Measurements from ENCODE around the gene SNED1. TPM values are rescaled to one million over a fixed set of nuclear protein-coding genes. Genes with fewer than 3 reads are reported as not detected.

Gene SNED1
- total RNA-seq, 2 experiments from 2014 or later = 2.8 to 13.6 TPM

DNA sequence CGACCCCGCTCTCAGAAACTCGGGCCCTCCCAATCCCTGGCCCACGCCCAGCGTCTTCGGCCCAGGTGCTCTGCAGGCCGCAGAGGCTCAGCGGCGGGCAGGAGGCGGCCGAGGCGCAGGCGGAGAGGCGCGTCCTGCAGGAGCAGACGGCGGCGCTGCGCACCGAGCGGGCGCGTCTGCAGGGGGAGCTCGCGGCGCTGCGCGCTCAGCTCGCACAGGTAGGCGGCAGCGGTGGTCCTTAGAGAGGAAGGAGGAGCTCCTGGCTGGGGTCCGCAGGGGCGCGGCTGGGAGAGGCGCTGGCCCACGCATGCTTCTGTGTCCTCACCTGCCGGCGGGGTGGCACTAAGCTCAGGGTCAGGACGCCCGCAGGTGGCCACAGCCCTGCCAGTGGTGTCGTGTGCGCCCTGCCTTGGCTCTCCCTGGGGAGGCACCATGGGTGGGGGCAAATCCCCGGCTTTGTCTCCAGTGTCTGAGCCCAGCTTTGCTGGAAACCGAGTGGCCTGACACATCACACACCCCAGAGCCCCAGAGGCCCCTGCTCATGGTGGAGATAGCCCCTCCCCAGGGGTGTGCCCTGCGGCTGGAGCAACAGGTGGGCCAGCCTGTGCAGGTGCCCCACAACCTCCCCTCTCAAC, 14.9 kb upstream of the SNED1 start:
- Histone ChIP-seq H3K4me2 (ENCODE audit: low read length) (peak overlapping the region; percentile 17; the same call in 1 of the 2 replicates), H3K9me2 (ENCODE audit: insufficient read depth, low read length) (no peaks in the 10 kb centered on the region), H3K4me3 (ENCODE audit: low read depth, low read length, poor library complexity, severe bottlenecking) (no peak overlapping the region), H4K20me1 (ENCODE audit: insufficient read depth, low read length) (no peaks in the 10 kb centered on the region), H2AFZ (ENCODE audit: low read length) (no peak overlapping the region), H3K4me1 (ENCODE audit: insufficient read depth, low read length, poor library complexity, severe bottlenecking) (peaks cover 13% of the 10 kb centered on the region), H3K9me3 (ENCODE audit: low read length) (no peaks in the 10 kb centered on the region), H3K27ac (ENCODE audit: low read depth, low read length, poor library complexity, severe bottlenecking) (no peak overlapping the region), H3K79me2 (ENCODE audit: insufficient read depth, low read depth, low read length) (no peaks in the 10 kb centered on the region), H3K36me3 (ENCODE audit: insufficient read depth, low read length) (no peaks in the 10 kb centered on the region)
- DNase-seq (ENCODE audit: low spot score) = peak; percentile 74
- intact Hi-C loops (cut with micrococcal nuclease; ENCODE audit: unreplicated experiment) = loop anchor here (2.0 kb wide), 1 partner anchor 235 kb away; no protein-coding TSS in a partner anchor
- CTCF ChIA-PET (ENCODE audit: unreplicated experiment) = no interaction called here
- POLR2A ChIA-PET = no interaction called here
- BruUV-seq (replicated peaks) = no TSS peak
- TF ChIP-seq, protein P1, sequence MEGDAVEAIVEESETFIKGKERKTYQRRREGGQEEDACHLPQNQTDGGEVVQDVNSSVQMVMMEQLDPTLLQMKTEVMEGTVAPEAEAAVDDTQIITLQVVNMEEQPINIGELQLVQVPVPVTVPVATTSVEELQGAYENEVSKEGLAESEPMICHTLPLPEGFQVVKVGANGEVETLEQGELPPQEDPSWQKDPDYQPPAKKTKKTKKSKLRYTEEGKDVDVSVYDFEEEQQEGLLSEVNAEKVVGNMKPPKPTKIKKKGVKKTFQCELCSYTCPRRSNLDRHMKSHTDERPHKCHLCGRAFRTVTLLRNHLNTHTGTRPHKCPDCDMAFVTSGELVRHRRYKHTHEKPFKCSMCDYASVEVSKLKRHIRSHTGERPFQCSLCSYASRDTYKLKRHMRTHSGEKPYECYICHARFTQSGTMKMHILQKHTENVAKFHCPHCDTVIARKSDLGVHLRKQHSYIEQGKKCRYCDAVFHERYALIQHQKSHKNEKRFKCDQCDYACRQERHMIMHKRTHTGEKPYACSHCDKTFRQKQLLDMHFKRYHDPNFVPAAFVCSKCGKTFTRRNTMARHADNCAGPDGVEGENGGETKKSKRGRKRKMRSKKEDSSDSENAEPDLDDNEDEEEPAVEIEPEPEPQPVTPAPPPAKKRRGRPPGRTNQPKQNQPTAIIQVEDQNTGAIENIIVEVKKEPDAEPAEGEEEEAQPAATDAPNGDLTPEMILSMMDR (conservative IDR thresholded peaks at IDR 0.05; ENCODE audit: low read length) = peak; percentile 80
- no peak for TF ChIP-seq EZH2phosphoT487 (IDR thresholded peaks at IDR 0.05; ENCODE audit: borderline replicate concordance, low read depth, low read length)

DNA sequence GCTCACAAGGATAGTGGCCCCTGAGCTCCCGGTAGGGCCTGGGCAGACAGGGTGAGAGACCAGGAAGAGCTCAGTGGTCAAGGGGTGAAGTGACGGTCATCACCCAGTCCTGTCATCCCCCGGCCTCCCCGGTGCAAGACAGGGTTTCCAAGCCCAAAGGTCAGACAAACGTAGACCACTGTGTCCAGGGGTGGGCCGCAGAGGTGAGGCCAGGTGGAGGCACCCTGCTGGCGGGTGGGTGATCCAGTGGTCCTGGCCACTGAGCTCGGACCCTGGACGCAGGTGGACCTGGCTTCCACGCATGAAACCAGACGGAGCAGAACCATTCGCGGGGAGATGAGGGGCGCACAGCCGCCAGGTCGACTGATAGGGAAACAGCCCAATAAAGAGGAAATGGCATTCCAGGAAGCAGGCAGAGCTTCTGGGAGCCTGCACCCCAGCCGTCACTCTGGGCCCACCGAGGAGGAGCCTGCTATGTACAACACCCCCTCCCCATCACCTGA, 14.4 kb upstream of the SNED1 start:
- no peaks in the 10 kb centered on the region for H3K9me3 ChIP-seq (ENCODE audit: low read length)
- no peaks in the 10 kb centered on the region for H3K36me3 ChIP-seq (ENCODE audit: insufficient read depth, low read length)
- no peaks in the 10 kb centered on the region for H4K20me1 ChIP-seq (ENCODE audit: insufficient read depth, low read length)
- peaks cover 13% of the 10 kb centered on the region for H3K4me1 ChIP-seq (ENCODE audit: insufficient read depth, low read length, poor library complexity, severe bottlenecking)
- ChIA-PET POLR2A (no interaction called here), CTCF (ENCODE audit: unreplicated experiment) (no interaction called here)
- no peak overlapping the region for H3K27ac ChIP-seq (ENCODE audit: low read depth, low read length, poor library complexity, severe bottlenecking)
- intact Hi-C loops (cut with micrococcal nuclease; ENCODE audit: unreplicated experiment) = loop anchor here (2.0 kb wide), 1 partner anchor 235 kb away; no protein-coding TSS in a partner anchor
- no peak overlapping the region for H3K4me3 ChIP-seq (ENCODE audit: low read depth, low read length, poor library complexity, severe bottlenecking)
- no peaks in the 10 kb centered on the region for H3K79me2 ChIP-seq (ENCODE audit: insufficient read depth, low read depth, low read length)
- BruUV-seq (replicated peaks) = no TSS peak
- no peak overlapping the region for H3K4me2 ChIP-seq (ENCODE audit: low read length)
- H3K9me2 ChIP-seq (ENCODE audit: insufficient read depth, low read length) = no peaks in the 10 kb centered on the region
- TF ChIP-seq, protein P1 (conservative IDR thresholded peaks at IDR 0.05; ENCODE audit: low read length) = no peak
- no peak for TF ChIP-seq EZH2phosphoT487 (IDR thresholded peaks at IDR 0.05; ENCODE audit: borderline replicate concordance, low read depth, low read length)
- no peak for DNase-seq (ENCODE audit: low spot score)
- no peak overlapping the region for H2AFZ ChIP-seq (ENCODE audit: low read length)

Data from OCI-LY7 (cell line).